HepG2 (cell line): Measurements from ENCODE around the gene ACADVL. TPM values are rescaled to one million over a fixed set of nuclear protein-coding genes. Genes with fewer than 3 reads are reported as not detected.

ENCODE experiments used
- ATAC-seq: fragments of 200-7000 bp; cut with Tn5 transposase; 3 replicates; pipeline ENCODE4 v1.9.1; 2020; ENCODE audit warnings: mild to moderate bottlenecking, moderate library complexity
- BruUV-seq: library from RNA; stranded (reverse); fragments of 400-500 nt; replicated peaks from 2 replicates; lab custom pipeline; 2021; lab: Mats Ljungman, UMichigan
- CTCF ChIA-PET: fragments of 300-600 bp; formaldehyde crosslinking; extraction: SDS; loops from one replicate; lab custom pipeline; 2021; ENCODE audit warnings: low total read pairs, inconsistent platforms, low intra/inter-chr PET ratio; lab: Yijun Ruan, JAX
- POLR2A ChIA-PET: fragments of 350-600 bp; sonication (Branson Sonifier 250); formaldehyde crosslinking; loops from one replicate; lab custom pipeline; 2020; ENCODE audit warnings: antibody characterized with exemption, inconsistent platforms; lab: Yijun Ruan, JAX
- DNase-seq: peaks from one replicate; pipeline ENCODE4 v3.0.0-alpha.2; 2015; ENCODE audit warnings: low spot score
- FAIRE-seq: peaks from 3 replicates; lab custom pipeline; 2011; peaks lifted over from hg19 to GRCh38; lab: Jason Lieb, UNC
- H2AFZ ChIP-seq: one replicate; pipeline ENCODE4 v1.6.1; 2011; ENCODE audit warnings: low read length, inconsistent platforms
- H3K27ac ChIP-seq: fragments of 300-600 bp; 3 replicates; pipeline ENCODE4 v1.8.0; 2011; ENCODE audit warnings: mixed run types, mild to moderate bottlenecking, mixed read lengths, low read length, inconsistent platforms; ENCODE audit not compliant: insufficient read depth; ENCODE audit errors: extremely low read length
- H3K27me3 ChIP-seq, 2 experiments: fragments of 200-600 bp in 1 of 2; 2 replicates in 1 of 2; 3 replicates in 1 of 2; pipeline versions ENCODE4 v1.6.0 to v1.8.0; 2011; ENCODE audit warnings: low read length in 2 of 2, mild to moderate bottlenecking in 2 of 2, moderate library complexity in 2 of 2, inconsistent platforms in 1 of 2; ENCODE audit not compliant: insufficient read depth in 2 of 2, control insufficient read depth in 1 of 2
- H3K36me3 ChIP-seq, 2 experiments: fragments of 200-600 bp in 1 of 2; replicated peaks in 1 of 2; 2 replicates in 1 of 2; 3 replicates in 1 of 2; pipeline versions ENCODE4 v1.5.1 to v1.8.0; 2011; ENCODE audit warnings: low read length in 2 of 2, inconsistent platforms in 1 of 2; ENCODE audit not compliant: insufficient read depth in 2 of 2, control insufficient read depth in 1 of 2
- H3K4me1 ChIP-seq: 2 replicates; pipeline ENCODE4 v1.5.1; 2012; ENCODE audit warnings: low read length, inconsistent platforms; ENCODE audit not compliant: insufficient read depth
- H3K4me2 ChIP-seq: 2 replicates; pipeline ENCODE4 v1.6.0; 2011; ENCODE audit warnings: low read depth, low read length, inconsistent platforms
- H3K4me3 ChIP-seq, 3 experiments: fragments of 200-600 bp in 1 of 3; sonication (generic), shearing (Covaris generic) in 1 of 3; replicated peaks in 1 of 3; 2 replicates each; pipeline ENCODE4 v1.5.1; 2011 to 2016; ENCODE audit warnings: low read length in 3 of 3, inconsistent platforms in 2 of 3, low read depth in 2 of 3, mild to moderate bottlenecking in 2 of 3, control low read depth in 1 of 3, mixed read lengths in 1 of 3; ENCODE audit not compliant: insufficient read depth in 1 of 3
- H3K79me2 ChIP-seq: one replicate; pipeline ENCODE4 v1.6.1; 2011; ENCODE audit warnings: low read length, inconsistent platforms; ENCODE audit not compliant: insufficient read depth
- H3K9ac ChIP-seq: 2 replicates; pipeline ENCODE4 v1.6.0; 2011; ENCODE audit warnings: mild to moderate bottlenecking, low read depth, low read length, inconsistent platforms; ENCODE audit not compliant: insufficient read depth
- H3K9me3 ChIP-seq: 2 replicates; pipeline ENCODE4 v1.5.1; 2012; ENCODE audit warnings: mild to moderate bottlenecking, low read length
- H4K20me1 ChIP-seq: 2 replicates; pipeline ENCODE4 v1.6.0; 2011; ENCODE audit warnings: inconsistent platforms, mild to moderate bottlenecking, low read length, moderate library complexity; ENCODE audit not compliant: insufficient read depth
- HINFP ChIP-seq: sonication (generic); formaldehyde crosslinking; IDR thresholded peaks from 2 replicates; pipeline ENCODE4 v1.4.0; 2020; ENCODE audit warnings: low read depth, mild to moderate bottlenecking, missing genetic modification reagents
- KLF13 ChIP-seq: sonication (generic); formaldehyde crosslinking; IDR thresholded peaks from 2 replicates; pipeline ENCODE4 v1.4.0; 2020; ENCODE audit warnings: mild to moderate bottlenecking, missing genetic modification reagents
- MAFK ChIP-seq, 2 experiments: IDR thresholded peaks in 1 of 2; conservative IDR thresholded peaks in 1 of 2; 2 replicates each; pipeline ENCODE4 v1.6.1; 2011; ENCODE audit warnings: improper control_type of control experiment in 2 of 2, low read length in 2 of 2
- MATR3 ChIP-seq: sonication (generic); formaldehyde crosslinking; IDR thresholded peaks from 2 replicates; pipeline ENCODE4 v1.4.0; 2020; ENCODE audit warnings: missing genetic modification reagents
- MED1 ChIP-seq: sonication (generic); formaldehyde crosslinking; IDR thresholded peaks from 2 replicates; pipeline ENCODE4 v1.4.0; 2020; ENCODE audit warnings: missing genetic modification reagents
- MIER2 ChIP-seq: IDR thresholded peaks from 2 replicates; pipeline ENCODE4 v1.6.1; 2016; ENCODE audit warnings: missing biosample characterization, missing genetic modification reagents
- MIXL1 ChIP-seq: IDR thresholded peaks from 2 replicates; pipeline ENCODE4 v1.6.1; 2016
- MTERF4 ChIP-seq: sonication (generic); formaldehyde crosslinking; IDR thresholded peaks from 2 replicates; pipeline ENCODE4 v1.8.0; 2023; ENCODE audit warnings: mild to moderate bottlenecking, missing genetic modification reagents
- REPIN1 ChIP-seq: sonication (generic); formaldehyde crosslinking; IDR thresholded peaks from 2 replicates; pipeline ENCODE4 v1.8.0; 2022; ENCODE audit warnings: missing genetic modification reagents, low read depth, mild to moderate bottlenecking, borderline replicate concordance
- RORA ChIP-seq: sonication (generic); formaldehyde crosslinking; IDR thresholded peaks from 2 replicates; pipeline ENCODE4 v1.5.0; 2020; ENCODE audit warnings: mild to moderate bottlenecking, missing genetic modification reagents, moderate library complexity
- SMAD1 ChIP-seq: sonication (generic); formaldehyde crosslinking; IDR thresholded peaks from 2 replicates; pipeline ENCODE4 v1.4.0; 2020; ENCODE audit warnings: missing genetic modification reagents, low read depth, mild to moderate bottlenecking, borderline replicate concordance
- SP2 ChIP-seq: sonication (generic); formaldehyde crosslinking; IDR thresholded peaks from 2 replicates; pipeline ENCODE4 v1.5.1; 2020; ENCODE audit warnings: mild to moderate bottlenecking, missing genetic modification reagents
- SRF ChIP-seq: IDR thresholded peaks from 2 replicates; pipeline ENCODE4 v1.6.1; 2011; ENCODE audit warnings: mild to moderate bottlenecking, low read depth, low read length, moderate library complexity
- ZBTB33 ChIP-seq: sonication (generic); formaldehyde crosslinking; IDR thresholded peaks from 2 replicates; pipeline ENCODE4 v1.4.0; 2020; ENCODE audit warnings: missing genetic modification reagents
- ZC3H13 ChIP-seq: sonication (generic); formaldehyde crosslinking; IDR thresholded peaks from 2 replicates; pipeline ENCODE4 v1.8.1; 2023; ENCODE audit warnings: mild to moderate bottlenecking, missing genetic modification reagents, moderate library complexity
- ZNF280B ChIP-seq: sonication (generic); formaldehyde crosslinking; IDR thresholded peaks from 2 replicates; pipeline ENCODE4 v1.5.0; 2020; ENCODE audit warnings: missing genetic modification reagents, mild to moderate bottlenecking, borderline replicate concordance
- ZNF652 ChIP-seq: IDR thresholded peaks from 2 replicates; pipeline ENCODE4 v1.6.1; 2016; ENCODE audit warnings: low read depth, borderline replicate concordance
- ZSCAN31 ChIP-seq: sonication (generic); formaldehyde crosslinking; IDR thresholded peaks from 2 replicates; pipeline ENCODE4 v1.5.0; 2020; ENCODE audit warnings: low read depth, mild to moderate bottlenecking, missing genetic modification reagents
- WGBS: methylation state at CpG from one replicate; pipeline ENCODE4 v1.1.6; 2017; ENCODE audit warnings: low lambda C conversion rate; 5-methylcytosine and 5-hydroxymethylcytosine counted together
- in situ Hi-C: cut with HindIII; loops from 2 replicates; pipeline ENCODE4 v1.10.0; 2017; ENCODE audit warnings: low pct_unique_long_range_greater_than_20kb; ENCODE audit not compliant: extremely low pct_ligation_motif_present
- intact Hi-C: fragments of 100-400 bp; cut with micrococcal nuclease; formaldehyde crosslinking; loops from one replicate; pipeline ENCODE4 v1.10.0; 2022; ENCODE audit not compliant: unreplicated experiment
- polyA plus RNA-seq, 8 experiments: library from polyadenylated mRNA; depleted of rRNA in 3 of 8; stranded (reverse) in 7 of 8; unstranded in 1 of 8; fragments of >200 nt; fragmentation: Illumina TruSeq in 4 of 8; extraction: Trizol in 4 of 8; gene quantifications; 2 replicates each; pipeline versions ENCODE4 v1.2.1 to v1.2.3, GENCODE V29; 2011 to 2016; ENCODE audit warnings: low read depth in 4 of 8, missing spikeins in 1 of 8, mixed read lengths in 1 of 8; ENCODE audit not compliant: insufficient read depth in 1 of 8
- total RNA-seq, 5 experiments: library from RNA; depleted of rRNA; stranded (reverse); fragments of >200 nt; fragmentation: Illumina TruSeq; extraction: Trizol; gene quantifications; 2 replicates each; pipeline ENCODE4 v1.2.3, GENCODE V29; 2016; ENCODE audit warnings: low read depth in 1 of 5

ACADVL gene
- total and polyA plus RNA-seq, 2 of the 13 experiments (the other 11 are each of a cell fraction or from before 2014, with no cell fraction given), result 219 to 412 TPM

DNA sequence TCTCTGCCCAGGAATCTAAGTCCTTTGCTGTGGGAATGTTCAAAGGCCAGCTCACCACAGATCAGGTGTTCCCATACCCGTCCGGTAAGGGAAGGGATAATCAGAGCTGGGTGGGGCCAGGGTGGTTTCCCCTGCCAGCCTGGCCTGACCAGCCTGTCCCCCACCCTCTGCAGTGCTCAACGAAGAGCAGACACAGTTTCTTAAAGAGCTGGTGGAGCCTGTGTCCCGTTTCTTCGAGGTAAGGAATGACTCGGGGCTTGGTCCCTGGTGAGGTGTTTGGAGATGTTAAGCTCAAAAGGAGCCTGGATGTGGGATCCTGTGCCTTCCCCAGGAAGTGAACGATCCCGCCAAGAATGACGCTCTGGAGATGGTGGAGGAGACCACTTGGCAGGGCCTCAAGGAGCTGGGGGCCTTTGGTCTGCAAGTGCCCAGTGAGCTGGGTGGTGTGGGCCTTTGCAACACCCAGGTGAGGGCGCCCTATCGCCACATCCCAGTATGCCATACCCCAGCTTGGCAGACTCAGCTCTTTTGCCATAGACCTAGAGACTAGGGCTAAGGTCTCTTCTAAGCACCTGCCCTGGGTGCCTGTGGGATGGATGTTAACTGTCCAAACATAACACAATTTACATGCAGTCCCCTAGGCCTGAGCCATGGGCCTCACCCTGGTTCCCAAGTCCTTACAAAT is 997 bp downstream of the ACADVL start:
- Histone ChIP-seq H3K9me3 (no peaks in the 10 kb centered on the region), H3K27me3 (peaks cover 0 to 4% of the 10 kb centered on the region in 2 experiments; a peak in 2 of 5 replicates), H3K36me3 (peaks cover 10 to 44% of the 10 kb centered on the region in 2 experiments; a peak in 4 of 5 replicates), H3K79me2 (peaks cover 14% of the 10 kb centered on the region), H4K20me1 (peaks cover 10% of the 10 kb centered on the region; the same call in 1 of the 2 replicates), H2AFZ (no peak overlapping the region), H3K4me1 (peaks cover 54% of the 10 kb centered on the region), H3K27ac (peak overlapping the region; percentile 96), H3K9ac (peak overlapping the region; percentile 90), H3K4me2 (peak overlapping the region; percentile 99), H3K4me3 (peak overlapping the region; percentile 73 to 93 (median 90))
- WGBS, result 36% methylated on average over 9 of the region's 11 CpGs
- CTCF ChIA-PET, result interaction anchor here (0.6 to 1.3 kb wide), 2 partner anchors 75 to 76 kb away, joined by 4 to 6 read pairs; no protein-coding TSS in a partner anchor
- BruUV-seq, result no TSS peak
- intact Hi-C loops, result loop anchor here (1.0 kb wide), 1 partner anchor 60 kb away; no protein-coding TSS in a partner anchor
- in situ Hi-C loops, result no loop called here
- ATAC-seq, result peak; percentile 47
- FAIRE-seq, result peak; percentile 50
- DNase-seq, result peak; percentile 44
- POLR2A ChIA-PET, result interaction anchor here (0.6 to 6.8 kb wide), 19 partner anchors 10 to 185 kb away, joined by 3 to 140 read pairs (median 8); partner anchors contain the start of genes ASGR1, CTDNEP1, DVL2 and ELP5
- TF ChIP-seq ZC3H13 (CRISPR knock-in tag), result 0 out of 2 replicates have a peak, but pooled peaks have one; percentile 26
- TF ChIP-seq ZNF652, result no peak
- TF ChIP-seq RORA (CRISPR knock-in tag), result no peak
- no peak for TF ChIP-seq ZNF280B (CRISPR knock-in tag)
- peak; percentile 4; the same call in 1 of the 2 replicates for TF ChIP-seq MED1 (CRISPR knock-in tag)
- TF ChIP-seq SMAD1 (CRISPR knock-in tag), result 0 out of 2 replicates have a peak, but pooled peaks have one; percentile 5
- TF ChIP-seq MATR3 (CRISPR knock-in tag), result no peak
- no peak for TF ChIP-seq MIER2
- TF ChIP-seq SP2 (CRISPR knock-in tag), result no peak
- TF ChIP-seq MAFK (conservative IDR thresholded peaks at IDR 0.05 in 1 of 2, IDR thresholded peaks at IDR 0.05 in 1 of 2; ENCODE audit: low read length in 2 of 2), result peak; percentile 18 to 51; a peak in 2 of 4 replicates
- TF ChIP-seq ZBTB33, result peak; percentile 8; the same call in 1 of the 2 replicates
- TF ChIP-seq MTERF4, result no peak
- no peak for TF ChIP-seq KLF13 (CRISPR knock-in tag)
- no peak; the same call in 1 of the 2 replicates for TF ChIP-seq ZSCAN31 (CRISPR knock-in tag)
- no peak for TF ChIP-seq MIXL1
- peak; percentile 80 for TF ChIP-seq HINFP (CRISPR knock-in tag)
- no peak for TF ChIP-seq SRF
- 0 out of 2 replicates have a peak, but pooled peaks have one; percentile 8 for TF ChIP-seq REPIN1 (CRISPR knock-in tag)
